ENCODE measurements around the gene HOXA2.

The HOXA2 gene

DNA sequence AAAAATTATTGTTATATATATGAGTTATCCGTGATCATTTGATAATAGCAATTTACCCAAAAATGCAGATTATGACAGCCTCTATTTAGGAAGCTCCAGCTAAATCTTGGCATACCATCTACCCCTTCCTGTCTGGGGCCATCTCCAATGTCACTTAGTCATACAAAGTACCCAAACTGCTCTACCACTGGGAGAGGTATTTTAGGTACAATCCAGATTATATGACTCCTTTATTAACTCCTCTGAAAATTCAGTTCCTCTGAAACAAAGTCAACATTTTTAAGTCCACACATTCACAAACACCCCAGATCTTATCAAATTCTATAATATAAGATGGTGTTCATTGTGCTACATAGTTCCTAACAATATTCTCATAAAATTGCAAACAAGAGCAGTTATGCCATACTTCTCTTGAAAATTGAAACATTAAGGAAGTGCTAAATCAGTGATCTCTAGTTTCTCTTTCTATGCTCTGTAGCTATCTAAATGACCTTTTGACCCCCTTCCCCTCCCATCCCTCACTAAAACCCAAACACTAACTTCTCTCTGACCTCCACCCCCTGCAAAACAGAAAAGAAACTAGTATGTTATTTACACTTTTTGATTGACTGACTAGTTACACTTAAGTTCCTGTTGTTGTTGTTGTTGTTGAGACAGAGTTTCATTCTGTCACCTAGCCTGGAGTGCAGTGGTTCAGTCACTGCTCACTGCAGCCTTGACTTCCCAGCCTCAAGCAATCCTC is 23.1 kb downstream of the HOXA2 start:
- Mint-ChIP-seq H3K27me3 (no peaks in the 10 kb centered on the region), H3K4me3 (no peak overlapping the region), H3K36me3 (no peaks in the 10 kb centered on the region), H3K27ac (no peak overlapping the region), H3K9me3 (no peaks in the 10 kb centered on the region), H3K4me1 (peaks cover 3% of the 10 kb centered on the region)
- ATAC-seq (ENCODE audit: low read depth) (peak; percentile 37), DNase-seq (ENCODE audit: low spot score in 2 of 2) (no peak)

DNA sequence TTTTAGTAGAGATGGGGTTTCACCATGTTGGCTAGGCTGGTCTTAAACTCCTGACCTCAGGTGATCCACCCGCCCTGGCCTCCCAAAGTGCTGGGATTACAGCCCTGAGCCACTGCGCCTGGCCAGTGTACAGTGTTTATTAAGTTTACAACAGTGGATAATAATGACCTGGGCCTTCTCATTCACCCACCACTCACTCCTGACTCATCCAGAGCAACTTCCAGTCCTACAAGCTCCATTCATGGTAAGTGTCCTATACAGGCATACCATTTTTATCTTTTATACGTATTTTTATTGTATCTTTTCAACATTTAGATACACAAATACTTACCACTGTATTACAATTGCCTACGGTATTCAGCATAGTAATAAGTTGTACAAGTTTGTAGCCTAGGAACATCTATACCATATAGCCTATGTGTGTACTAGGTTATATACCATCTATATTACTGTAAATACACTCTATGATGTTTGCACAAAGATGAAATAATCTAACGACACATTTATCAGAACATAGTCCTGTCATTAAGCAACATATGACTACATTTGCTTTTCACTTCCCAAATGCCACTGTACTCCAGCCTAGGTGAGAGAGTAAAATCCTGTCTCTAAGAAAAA is 23.8 kb downstream of the HOXA2 start:
- H3K27ac Mint-ChIP-seq = no peak overlapping the region
- H3K27me3 Mint-ChIP-seq = no peaks in the 10 kb centered on the region
- ATAC-seq (ENCODE audit: low read depth) (no peak), DNase-seq (ENCODE audit: low spot score in 2 of 2) (no peak)
- no peaks in the 10 kb centered on the region for H3K36me3 Mint-ChIP-seq
- H3K9me3 Mint-ChIP-seq = no peaks in the 10 kb centered on the region
- H3K4me3 Mint-ChIP-seq = no peak overlapping the region
- peaks cover 3% of the 10 kb centered on the region for H3K4me1 Mint-ChIP-seq

DNA sequence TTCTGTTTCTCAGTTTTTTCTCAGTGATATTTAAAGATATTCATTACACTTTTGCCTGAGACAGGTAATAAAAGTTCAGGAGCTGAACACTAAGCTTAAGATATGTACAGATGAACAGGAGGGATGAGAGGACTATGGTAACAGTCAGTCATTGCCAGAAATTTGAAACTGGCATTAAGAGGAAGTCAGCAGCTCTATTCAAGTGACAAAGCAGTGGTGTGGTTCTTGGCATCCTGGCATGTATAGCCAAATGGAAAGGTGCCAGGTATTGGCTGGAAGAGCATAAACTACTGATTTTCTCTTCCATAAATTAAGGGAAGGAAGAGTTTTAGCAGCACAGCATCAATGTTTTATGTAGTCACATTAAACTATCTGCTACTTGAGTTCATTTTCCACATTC is 29.4 kb downstream of the HOXA2 start:
- Mint-ChIP-seq H3K4me1 (no peaks in the 10 kb centered on the region), H3K36me3 (no peaks in the 10 kb centered on the region), H3K9me3 (no peaks in the 10 kb centered on the region), H3K27me3 (peaks cover 1% of the 10 kb centered on the region), H3K4me3 (no peak overlapping the region), H3K27ac (no peak overlapping the region)
- ATAC-seq (ENCODE audit: low read depth) = no peak
- DNase-seq (ENCODE audit: low spot score in 2 of 2) = no peak

DNA sequence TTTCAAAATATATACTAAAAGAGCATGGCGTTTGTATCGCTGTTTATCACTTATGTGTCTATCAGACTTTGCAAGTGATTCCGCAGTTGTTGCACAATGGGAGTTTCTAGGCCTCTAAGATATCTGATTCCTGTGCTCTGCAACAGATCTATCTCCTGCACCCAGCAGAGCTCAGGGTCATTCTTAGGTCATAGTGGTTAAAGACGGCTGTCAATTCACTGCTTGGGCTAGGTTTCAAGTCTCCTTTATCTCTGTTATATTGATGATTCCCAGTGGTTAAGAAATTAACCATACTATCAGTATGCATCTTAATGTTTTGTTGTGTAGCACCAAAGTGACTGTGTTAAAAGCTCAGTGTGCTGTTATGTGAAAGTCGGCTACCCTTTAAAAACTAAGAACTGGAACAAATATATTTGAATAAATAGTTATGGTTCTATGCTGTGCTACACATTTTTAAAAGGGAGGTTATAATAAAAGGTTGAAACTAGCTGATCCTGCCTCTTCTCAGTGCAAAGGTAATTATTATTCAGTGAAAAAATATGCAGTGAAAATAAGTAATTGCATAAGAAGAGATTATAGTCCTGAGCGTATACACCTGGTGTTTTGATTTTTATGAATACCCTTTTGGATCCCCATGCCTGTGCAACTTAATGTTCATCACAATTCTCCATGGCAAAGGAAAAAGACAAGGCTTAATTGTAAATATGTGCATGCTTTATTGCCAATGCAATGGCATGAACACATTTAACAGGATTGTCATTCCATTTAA is 30.7 kb downstream of the HOXA2 start:
- H3K27ac Mint-ChIP-seq = no peak overlapping the region
- DNase-seq (ENCODE audit: low spot score in 2 of 2) (no peak), ATAC-seq (ENCODE audit: low read depth) (no peak)
- H3K9me3 Mint-ChIP-seq = no peaks in the 10 kb centered on the region
- H3K4me3 Mint-ChIP-seq = no peak overlapping the region
- H3K4me1 Mint-ChIP-seq = no peaks in the 10 kb centered on the region
- H3K36me3 Mint-ChIP-seq = no peaks in the 10 kb centered on the region
- peaks cover 5% of the 10 kb centered on the region for H3K27me3 Mint-ChIP-seq

DNA sequence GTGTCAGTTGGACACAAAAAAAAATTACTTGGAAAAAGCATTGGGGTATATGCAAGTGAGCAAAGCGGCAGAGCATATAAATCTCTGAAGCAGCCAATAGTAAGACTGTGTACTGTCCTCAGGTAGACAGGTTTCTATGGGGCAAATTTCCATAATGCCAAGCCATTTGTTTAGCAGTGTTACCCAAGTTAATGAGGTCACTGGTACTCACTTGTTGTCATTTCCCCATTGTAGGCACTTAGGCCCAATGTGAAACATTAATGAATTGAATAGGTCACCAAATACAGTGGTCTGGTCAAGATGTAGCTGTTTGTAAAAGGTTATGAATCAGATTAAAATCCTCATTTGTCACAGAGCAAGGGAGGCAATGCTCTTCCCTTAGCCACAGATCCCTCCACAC is 34.2 kb downstream of the HOXA2 start:
- Mint-ChIP-seq H3K9me3 (no peaks in the 10 kb centered on the region), H3K4me1 (peaks cover 3% of the 10 kb centered on the region), H3K36me3 (no peaks in the 10 kb centered on the region), H3K27me3 (peaks cover 6% of the 10 kb centered on the region), H3K27ac (no peak overlapping the region), H3K4me3 (no peak overlapping the region)
- DNase-seq (ENCODE audit: low spot score in 2 of 2) (no peak), ATAC-seq (ENCODE audit: low read depth) (no peak)

DNA sequence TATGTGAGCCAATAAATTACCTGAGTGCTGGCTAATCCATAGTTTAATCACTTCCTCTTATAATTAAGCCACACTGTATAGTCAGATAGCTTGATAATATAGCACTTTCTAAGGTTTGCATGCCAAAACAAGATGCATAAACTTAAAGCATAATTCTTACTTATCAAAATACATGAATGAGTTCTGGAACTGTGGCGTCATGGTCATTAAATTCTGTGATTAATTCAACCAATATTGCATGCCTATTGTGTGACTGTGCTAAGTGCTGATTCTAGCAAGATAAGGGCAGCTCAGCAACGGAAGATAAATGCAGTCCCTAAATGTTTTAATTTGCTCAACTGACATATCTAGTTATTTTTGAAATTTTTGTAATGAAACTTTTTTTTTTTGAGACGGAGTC is 36.3 kb downstream of the HOXA2 start:
- no peak overlapping the region for H3K27ac Mint-ChIP-seq
- H3K9me3 Mint-ChIP-seq = no peaks in the 10 kb centered on the region
- DNase-seq (ENCODE audit: low spot score in 2 of 2) = no peak
- H3K4me1 Mint-ChIP-seq = peaks cover 3% of the 10 kb centered on the region
- no peak overlapping the region for H3K4me3 Mint-ChIP-seq
- no peak for ATAC-seq (ENCODE audit: low read depth)
- H3K27me3 Mint-ChIP-seq = peaks cover 6% of the 10 kb centered on the region
- no peaks in the 10 kb centered on the region for H3K36me3 Mint-ChIP-seq

DNA sequence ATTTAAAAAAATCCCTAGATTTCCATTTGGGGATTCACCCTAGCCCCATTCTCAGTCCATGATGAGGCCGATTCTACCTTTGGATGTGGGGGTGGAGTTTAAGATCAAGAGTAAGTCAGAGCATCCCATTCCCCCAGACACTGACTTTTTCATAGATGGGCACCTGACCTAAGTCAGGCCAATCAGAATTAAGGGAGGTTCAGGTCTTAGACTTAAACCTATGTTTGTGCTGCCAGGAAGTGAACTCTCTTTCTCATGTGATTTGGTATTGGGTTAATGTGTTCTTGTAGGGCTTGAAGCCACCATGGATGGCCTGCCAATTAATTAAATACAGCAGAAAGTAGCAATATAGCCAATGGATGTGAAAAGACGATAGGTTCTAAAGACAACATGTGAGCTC is 36.8 kb downstream of the HOXA2 start:
- Mint-ChIP-seq H3K9me3 (no peaks in the 10 kb centered on the region), H3K4me3 (no peak overlapping the region), H3K27ac (no peak overlapping the region), H3K4me1 (peaks cover 3% of the 10 kb centered on the region), H3K27me3 (peaks cover 6% of the 10 kb centered on the region), H3K36me3 (no peaks in the 10 kb centered on the region)
- DNase-seq (ENCODE audit: low spot score in 2 of 2) = no peak
- ATAC-seq (ENCODE audit: low read depth) = no peak

DNA sequence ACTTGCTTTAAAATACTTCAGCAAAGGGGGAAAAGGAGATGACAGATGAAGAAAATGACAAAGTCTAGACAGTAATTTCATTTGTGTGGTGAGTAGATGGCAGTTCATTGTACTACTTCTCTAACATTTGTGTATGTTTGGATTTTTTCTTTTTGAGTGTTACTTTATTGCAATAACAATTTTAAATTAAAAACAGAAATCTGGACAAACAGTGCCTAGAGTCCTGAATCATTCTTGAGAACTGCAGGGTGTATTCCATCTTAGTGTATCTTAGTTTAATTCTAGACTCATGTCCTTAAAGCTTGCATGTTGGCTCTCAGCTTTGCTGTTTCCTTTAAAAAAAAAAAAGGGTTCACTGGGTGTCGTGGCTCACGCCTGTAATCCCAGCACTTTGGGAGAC is 37.8 kb downstream of the HOXA2 start:
- ATAC-seq (ENCODE audit: low read depth) (no peak), DNase-seq (ENCODE audit: low spot score in 2 of 2) (no peak)
- Mint-ChIP-seq H3K27me3 (peaks cover 6% of the 10 kb centered on the region), H3K4me3 (no peak overlapping the region), H3K4me1 (peaks cover 3% of the 10 kb centered on the region), H3K9me3 (no peaks in the 10 kb centered on the region), H3K27ac (no peak overlapping the region), H3K36me3 (no peaks in the 10 kb centered on the region)

DNA sequence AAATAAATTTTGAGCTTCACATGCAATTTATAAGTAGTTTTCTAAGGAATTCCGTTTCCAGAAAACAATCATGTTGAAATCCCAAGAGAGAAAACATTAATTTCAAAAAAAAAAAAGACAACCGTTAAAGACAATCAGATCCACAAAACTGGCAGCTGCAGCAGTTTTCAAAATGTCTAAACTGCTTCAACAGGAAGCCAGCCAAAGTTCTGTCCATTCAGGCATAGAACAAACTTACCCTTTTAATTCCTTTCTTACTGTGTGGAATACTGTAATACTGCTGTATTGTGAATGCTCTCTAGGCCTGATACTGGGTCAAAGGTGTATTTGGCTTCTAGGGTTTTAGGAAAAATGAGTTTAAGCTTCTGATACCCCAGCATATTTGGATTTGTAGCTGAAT is 38.3 kb downstream of the HOXA2 start:
- Mint-ChIP-seq H3K4me3 (no peak overlapping the region), H3K27me3 (peaks cover 8% of the 10 kb centered on the region), H3K9me3 (no peaks in the 10 kb centered on the region), H3K27ac (no peak overlapping the region), H3K4me1 (peaks cover 3% of the 10 kb centered on the region), H3K36me3 (no peaks in the 10 kb centered on the region)
- ATAC-seq (ENCODE audit: low read depth) (no peak), DNase-seq (ENCODE audit: low spot score in 2 of 2) (no peak)

DNA sequence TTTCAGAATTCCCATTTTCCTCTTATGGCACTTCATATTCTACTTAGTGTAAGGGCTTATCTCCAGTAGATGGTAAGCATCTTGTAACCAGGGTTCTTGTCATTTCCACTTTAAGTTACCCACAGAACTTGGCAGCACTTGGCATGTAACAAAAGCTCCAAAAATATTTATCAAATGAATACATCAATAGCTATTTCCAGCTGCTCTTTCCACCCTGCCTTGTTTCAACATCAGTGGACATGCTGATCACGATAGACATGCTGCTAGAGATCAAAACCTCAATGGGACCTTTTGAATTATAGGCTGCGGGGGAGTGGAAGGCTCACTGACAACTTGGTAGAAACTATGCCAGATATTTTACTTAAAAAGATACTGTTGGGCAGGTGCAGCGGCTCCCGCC is 39.5 kb downstream of the HOXA2 start:
- H3K27me3 Mint-ChIP-seq = peaks cover 8% of the 10 kb centered on the region
- H3K27ac Mint-ChIP-seq = no peak overlapping the region
- no peak for DNase-seq (ENCODE audit: low spot score in 2 of 2)
- H3K36me3 Mint-ChIP-seq = no peaks in the 10 kb centered on the region
- ATAC-seq (ENCODE audit: low read depth) = no peak
- H3K4me3 Mint-ChIP-seq = no peak overlapping the region
- no peaks in the 10 kb centered on the region for H3K9me3 Mint-ChIP-seq
- H3K4me1 Mint-ChIP-seq = peaks cover 3% of the 10 kb centered on the region

DNA sequence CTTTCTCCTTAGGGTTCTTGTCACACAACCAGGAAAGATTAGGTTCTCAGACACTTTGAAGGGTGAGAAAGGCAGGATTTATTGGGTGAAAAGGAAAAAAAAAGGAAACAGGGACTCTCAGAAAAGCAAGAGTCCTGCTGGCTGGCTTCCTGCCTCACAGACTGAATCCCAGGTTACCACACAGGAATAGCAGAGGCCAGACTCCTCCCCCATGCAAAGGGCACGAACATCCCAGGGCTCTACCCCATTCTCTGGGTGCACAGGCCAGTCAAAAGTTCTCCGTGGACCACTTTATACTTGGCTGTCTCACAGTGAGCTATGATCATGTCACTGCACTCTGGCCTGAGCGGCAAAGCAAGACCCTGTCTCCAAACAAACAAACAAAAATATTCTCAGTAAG is 49.3 kb downstream of the HOXA2 start:
- Mint-ChIP-seq H3K27ac (no peak overlapping the region), H3K4me1 (no peaks in the 10 kb centered on the region), H3K36me3 (peaks cover 1% of the 10 kb centered on the region), H3K9me3 (no peaks in the 10 kb centered on the region), H3K4me3 (no peak overlapping the region), H3K27me3 (peaks cover 3% of the 10 kb centered on the region)
- DNase-seq (ENCODE audit: low spot score in 2 of 2) (no peak), ATAC-seq (ENCODE audit: low read depth) (no peak)

DNA sequence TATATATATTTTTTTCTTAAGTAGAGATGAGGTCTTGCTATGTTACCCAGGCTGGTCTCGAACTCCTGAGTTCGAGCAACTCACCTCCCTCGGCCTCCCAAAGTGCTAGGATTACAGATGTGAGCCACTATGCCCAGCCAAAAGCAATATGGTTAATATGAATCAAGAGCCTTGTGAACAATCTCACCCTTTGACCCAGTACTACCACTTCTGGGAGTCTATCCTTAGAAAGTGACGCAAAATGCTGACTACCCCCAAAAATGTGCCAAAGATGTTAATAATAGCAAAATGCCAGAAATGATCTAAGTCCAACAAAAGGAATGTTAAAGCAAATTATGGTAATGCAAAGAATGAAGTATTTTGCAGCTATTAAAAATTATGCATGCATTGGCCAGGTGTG is 51.0 kb downstream of the HOXA2 start:
- no peaks in the 10 kb centered on the region for H3K9me3 Mint-ChIP-seq

More for the DNA sequence above, 51.0 kb downstream of the HOXA2 start:
- no peak overlapping the region for H3K4me3 Mint-ChIP-seq
- H3K4me1 Mint-ChIP-seq = no peaks in the 10 kb centered on the region
- ATAC-seq (ENCODE audit: low read depth) (no peak), DNase-seq (ENCODE audit: low spot score in 2 of 2) (no peak)
- no peaks in the 10 kb centered on the region for H3K36me3 Mint-ChIP-seq
- peaks cover 1% of the 10 kb centered on the region for H3K27me3 Mint-ChIP-seq
- no peak overlapping the region for H3K27ac Mint-ChIP-seq

All from memory B cell (primary cell).